Calu3 (cell line): ENCODE measurements around the gene SLC39A2. TPM values are rescaled to one million over a fixed set of nuclear protein-coding genes. Genes with fewer than 3 reads are reported as not detected.
A peak's percentile ranks its signal among the peaks of the same experiment; 100 is the strongest.

Experiments used
- BruUV-seq: library from RNA; stranded (reverse); fragments of 400-500 nt; replicated peaks from 2 replicates; lab custom pipeline; 2021; lab: Mats Ljungman, UMichigan
- CTCF ChIA-PET: fragments of 300-600 bp; sonication (Branson Sonifier 250); formaldehyde crosslinking; loops from one replicate; lab custom pipeline; 2022; ENCODE audit warnings: antibody characterized with exemption; lab: Charles Lee
- DNase-seq: peaks from one replicate; pipeline ENCODE4 v3.0.0; 2022
- H3K27ac Mint-ChIP-seq: one replicate; pipeline ENCODE4 v1.8.0; 2022; ENCODE audit warnings: mixed read lengths; ENCODE audit not compliant: unreplicated experiment
- H3K27me3 Mint-ChIP-seq: one replicate; pipeline ENCODE4 v1.8.0; 2022; ENCODE audit warnings: mixed read lengths; ENCODE audit not compliant: unreplicated experiment
- H3K36me3 Mint-ChIP-seq: one replicate; pipeline ENCODE4 v1.8.0; 2022; ENCODE audit warnings: mild to moderate bottlenecking, moderate library complexity, mixed read lengths; ENCODE audit not compliant: insufficient read depth, unreplicated experiment
- H3K4me1 Mint-ChIP-seq: one replicate; pipeline ENCODE4 v1.8.0; 2022; ENCODE audit warnings: mild to moderate bottlenecking, low read depth, mixed read lengths; ENCODE audit not compliant: unreplicated experiment
- H3K4me3 Mint-ChIP-seq: one replicate; pipeline ENCODE4 v1.8.0; 2022; ENCODE audit warnings: mild to moderate bottlenecking, low read depth, moderate library complexity, mixed read lengths; ENCODE audit not compliant: unreplicated experiment
- H3K9me3 Mint-ChIP-seq: one replicate; pipeline ENCODE4 v1.8.0; 2022; ENCODE audit warnings: low read depth, mixed read lengths; ENCODE audit not compliant: unreplicated experiment
- CTCF ChIP-seq: fragments of 200-600 bp; IDR thresholded peaks from one replicate; pipeline ENCODE4 v1.8.0; 2022; ENCODE audit warnings: antibody characterized with exemption; ENCODE audit not compliant: unreplicated experiment
- intact Hi-C: fragments of 100-400 bp; cut with micrococcal nuclease; formaldehyde crosslinking; loops from one replicate; pipeline ENCODE4 v1.10.0; 2022; ENCODE audit not compliant: unreplicated experiment
- total RNA-seq: library from RNA; stranded (reverse); gene quantifications from 2 replicates; pipeline ENCODE4 v1.2.3, GENCODE V29; 2022

The SLC39A2 gene
- total RNA-seq, 1 experiment from 2014 or later = not detected

GRCh38 chr14:20989471-20989786, 9.7 kb upstream of the SLC39A2 start:
- intact Hi-C loops = no loop called here
- CTCF ChIA-PET = interaction anchor here (0.9 to 1.1 kb wide), 2 partner anchors 19 to 25 kb away, joined by 3 to 4 read pairs; no protein-coding TSS in a partner anchor
- Mint-ChIP-seq H3K27me3 (no peaks in the 10 kb centered on the region), H3K9me3 (no peaks in the 10 kb centered on the region), H3K36me3 (peaks cover 17% of the 10 kb centered on the region), H3K27ac (peak overlapping the region; percentile 0), H3K4me3 (peak overlapping the region; percentile 65), H3K4me1 (peaks cover 7% of the 10 kb centered on the region)
- no peak for DNase-seq
- TF ChIP-seq CTCF = no peak
- BruUV-seq = no TSS peak

GRCh38 chr14:20989787-20990600, 9.1 kb upstream of the SLC39A2 start, which contains the start of gene METTL17:
METTL17 (plus strand) TSS chr14:20989980; CDS start chr14:20990003, 23 bp downstream.
- intact Hi-C loops = no loop called here
- Mint-ChIP-seq H3K4me1 (peaks cover 7% of the 10 kb centered on the region), H3K4me3 (peak within 1 kb of the TSS; percentile 65), H3K27ac (peak within 1 kb of the TSS; percentile 0), H3K36me3 (peaks cover 17% of the 10 kb centered on the region), H3K9me3 (no peaks in the 10 kb centered on the region), H3K27me3 (no peaks in the 10 kb centered on the region)
- no peak for TF ChIP-seq CTCF
- CTCF ChIA-PET = no interaction called here
- DNase-seq = peak; percentile 88
- TSS peak; percentile 66 for BruUV-seq

- H3K4me1 Mint-ChIP-seq = peaks cover 39% of the 10 kb centered on the region
- DNase-seq = no peak
- intact Hi-C loops = no loop called here
- peaks cover 14% of the 10 kb centered on the region for H3K36me3 Mint-ChIP-seq
- no TSS peak for BruUV-seq
- TF ChIP-seq CTCF = no peak
- CTCF ChIA-PET = interaction anchor here (0.8 to 3.3 kb wide), 2 partner anchors 18 to 72 kb away, joined by 3 to 15 read pairs; no protein-coding TSS in a partner anchor
- no peaks in the 10 kb centered on the region for H3K27me3 Mint-ChIP-seq
- no peak overlapping the region for H3K27ac Mint-ChIP-seq
- H3K9me3 Mint-ChIP-seq = no peaks in the 10 kb centered on the region
- no peak overlapping the region for H3K4me3 Mint-ChIP-seq
Observed at GRCh38 chr14:20996521-20996920, 2.6 kb upstream of the SLC39A2 start.

- Mint-ChIP-seq H3K27ac (no peak overlapping the region), H3K36me3 (peaks cover 9% of the 10 kb centered on the region), H3K27me3 (no peaks in the 10 kb centered on the region), H3K4me3 (no peak overlapping the region), H3K4me1 (peaks cover 33% of the 10 kb centered on the region), H3K9me3 (no peaks in the 10 kb centered on the region)
- CTCF ChIA-PET = interaction anchor here (0.6 to 3.3 kb wide), 4 partner anchors 9 to 542 kb away, joined by 3 to 15 read pairs (median 5); partner anchors contain the start of gene APEX1
- no peak for TF ChIP-seq CTCF
- BruUV-seq = no TSS peak
- no peak for DNase-seq
- intact Hi-C loops = no loop called here
Observed at GRCh38 chr14:20997115-20997514, 2.0 kb upstream of the SLC39A2 start.
